ENCODE data around the gene TAF10.

Gene TAF10

DNA sequence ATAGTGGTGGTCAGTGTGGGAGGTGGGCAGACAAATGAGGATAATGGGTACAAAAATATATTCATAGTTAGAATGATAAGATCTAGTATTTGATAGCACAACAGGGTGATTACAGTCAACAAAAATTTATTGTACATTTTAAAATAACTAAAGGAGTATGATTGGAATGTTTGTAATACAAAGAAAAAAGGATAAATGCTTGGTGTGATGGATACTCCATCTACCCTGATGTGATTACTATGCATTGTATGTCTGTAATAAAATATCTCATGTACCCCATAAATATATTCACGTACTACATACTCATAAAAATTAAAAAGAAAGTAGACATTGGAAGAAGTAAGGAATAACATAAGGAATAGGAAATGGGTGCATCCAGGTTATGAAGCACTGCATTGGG, 24.0 kb downstream of the TAF10 start:
- H3K9me3 ChIP-seq (ENCODE audit: control insufficient read depth, insufficient read depth, low read length) = peaks cover 2% of the 10 kb centered on the region; the same call in 1 of the 2 replicates
- H3K36me3 ChIP-seq (ENCODE audit: control insufficient read depth, insufficient read depth, low read length) = no peaks in the 10 kb centered on the region
- H3K4me1 ChIP-seq (ENCODE audit: control insufficient read depth, insufficient read depth, low read length) = 0 out of 2 replicates have a peak, but pooled peaks cover 3% of the 10 kb centered on the region
- no peak overlapping the region for H3K9ac ChIP-seq (ENCODE audit: low read depth, low read length)
- no peak overlapping the region for H3K4me3 ChIP-seq (ENCODE audit: low read depth, low read length)
- H3K27ac ChIP-seq (ENCODE audit: low read depth, low read length) = no peak overlapping the region
- no peaks in the 10 kb centered on the region for H3K27me3 ChIP-seq (ENCODE audit: control insufficient read depth, insufficient read depth, low read length)

DNA sequence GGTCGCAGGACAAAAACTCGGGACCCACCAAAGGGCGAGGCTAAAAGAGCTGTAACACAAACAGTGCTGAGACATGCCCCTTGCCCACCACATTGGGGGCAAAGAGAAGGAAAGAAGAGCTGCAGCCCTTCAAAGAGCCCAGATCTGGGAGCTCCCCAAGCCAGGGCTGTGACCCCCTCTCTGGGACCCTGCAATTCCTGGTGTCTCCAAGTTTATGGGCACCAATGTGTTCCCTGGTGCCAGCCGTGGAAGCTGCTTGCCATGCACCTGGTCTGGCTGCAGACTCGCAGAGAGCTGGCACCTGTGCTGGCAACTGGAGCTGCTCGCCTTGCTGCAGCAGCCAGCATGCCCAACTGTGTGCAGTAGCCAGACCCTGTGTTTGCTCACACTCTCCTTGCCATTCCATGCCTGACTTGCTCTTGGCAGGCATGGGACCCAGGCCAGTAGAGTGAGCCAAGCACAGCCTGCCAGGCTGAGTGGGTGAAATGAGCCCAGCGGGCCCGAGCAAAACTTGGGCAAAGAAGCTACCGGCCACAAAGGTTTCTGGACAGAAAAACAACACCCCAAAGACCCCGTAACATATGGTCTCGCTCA, 24.6 kb downstream of the TAF10 start:
- Histone ChIP-seq H3K9me3 (ENCODE audit: control insufficient read depth, insufficient read depth, low read length) (peaks cover 2% of the 10 kb centered on the region; the same call in 1 of the 2 replicates), H3K4me3 (ENCODE audit: low read depth, low read length) (no peak overlapping the region), H3K4me1 (ENCODE audit: control insufficient read depth, insufficient read depth, low read length) (0 out of 2 replicates have a peak, but pooled peaks cover 3% of the 10 kb centered on the region), H3K27me3 (ENCODE audit: control insufficient read depth, insufficient read depth, low read length) (no peaks in the 10 kb centered on the region), H3K36me3 (ENCODE audit: control insufficient read depth, insufficient read depth, low read length) (no peaks in the 10 kb centered on the region), H3K9ac (ENCODE audit: low read depth, low read length) (no peak overlapping the region), H3K27ac (ENCODE audit: low read depth, low read length) (no peak overlapping the region)

DNA sequence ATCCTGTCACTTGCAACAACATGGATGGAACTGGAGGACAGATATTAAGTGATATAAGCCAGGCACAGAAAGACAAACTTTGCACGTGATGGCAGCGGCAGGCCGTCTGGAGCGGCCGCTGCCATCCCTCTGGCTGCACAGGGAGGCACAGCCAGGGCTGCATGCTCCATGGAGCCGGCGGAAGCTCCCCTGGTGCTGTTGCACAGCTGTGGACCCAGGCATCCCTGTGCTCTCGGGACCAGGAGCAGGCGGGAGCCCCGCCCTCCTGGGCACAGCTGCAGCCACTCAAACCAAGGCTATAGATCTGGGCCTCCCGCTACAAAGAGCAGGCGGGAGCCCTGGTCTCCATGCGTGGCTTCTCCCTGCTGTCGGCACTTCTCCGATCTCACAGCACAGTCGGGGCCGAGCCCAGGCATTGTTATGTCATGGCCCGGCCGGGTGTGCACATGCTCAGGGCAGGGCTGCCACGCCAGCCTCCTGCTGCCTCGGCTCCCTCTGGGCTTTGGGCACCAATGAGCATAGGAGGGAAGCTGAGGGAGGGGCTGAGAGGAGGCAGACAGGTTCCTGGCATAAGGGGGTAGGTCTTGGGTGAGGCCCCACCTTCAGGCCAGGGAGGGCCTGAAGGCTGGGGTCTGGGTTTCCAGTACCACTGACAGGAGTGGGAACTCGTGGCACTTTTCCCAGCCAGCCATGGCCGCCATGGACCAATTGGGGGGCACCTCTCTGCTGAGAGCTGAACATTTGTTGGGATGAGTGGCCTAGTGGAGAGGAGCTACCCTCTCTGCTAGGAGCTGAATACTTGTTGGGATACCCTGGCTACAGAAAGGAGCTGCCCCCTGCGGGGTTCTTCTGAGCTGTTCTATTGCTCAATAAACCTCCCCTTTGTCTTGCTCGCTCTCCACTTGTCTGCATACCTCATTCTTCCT, 25.3 kb downstream of the TAF10 start:
- Histone ChIP-seq H3K27me3 (ENCODE audit: control insufficient read depth, insufficient read depth, low read length) (no peaks in the 10 kb centered on the region), H3K4me3 (ENCODE audit: low read depth, low read length) (no peak overlapping the region), H3K36me3 (ENCODE audit: control insufficient read depth, insufficient read depth, low read length) (no peaks in the 10 kb centered on the region), H3K9ac (ENCODE audit: low read depth, low read length) (no peak overlapping the region), H3K27ac (ENCODE audit: low read depth, low read length) (no peak overlapping the region), H3K9me3 (ENCODE audit: control insufficient read depth, insufficient read depth, low read length) (peaks cover 2% of the 10 kb centered on the region; the same call in 1 of the 2 replicates), H3K4me1 (ENCODE audit: control insufficient read depth, insufficient read depth, low read length) (0 out of 2 replicates have a peak, but pooled peaks cover 3% of the 10 kb centered on the region)

DNA sequence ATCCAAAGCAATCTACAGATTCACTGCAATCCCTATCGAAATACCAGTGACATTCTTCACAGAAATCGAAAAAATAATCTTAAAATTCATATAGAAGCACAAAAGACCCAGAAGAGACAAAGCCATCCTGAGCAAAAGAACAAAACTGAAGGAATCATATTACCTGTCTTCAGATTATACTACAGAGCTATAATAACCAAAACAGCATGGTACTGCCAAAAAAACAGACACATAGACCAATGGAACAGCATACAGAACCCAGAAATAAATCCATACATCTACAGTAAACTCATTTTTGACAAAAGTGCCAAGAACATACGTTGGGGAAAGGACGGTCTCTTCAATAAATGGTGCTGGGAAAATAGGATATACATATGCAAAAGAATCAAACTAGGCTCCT, 27.5 kb downstream of the TAF10 start:
- Histone ChIP-seq H3K9me3 (ENCODE audit: control insufficient read depth, insufficient read depth, low read length) (peaks cover 2% of the 10 kb centered on the region; the same call in 1 of the 2 replicates), H3K4me3 (ENCODE audit: low read depth, low read length) (no peak overlapping the region), H3K9ac (ENCODE audit: low read depth, low read length) (no peak overlapping the region), H3K27ac (ENCODE audit: low read depth, low read length) (no peak overlapping the region), H3K4me1 (ENCODE audit: control insufficient read depth, insufficient read depth, low read length) (0 out of 2 replicates have a peak, but pooled peaks cover 3% of the 10 kb centered on the region), H3K27me3 (ENCODE audit: control insufficient read depth, insufficient read depth, low read length) (no peaks in the 10 kb centered on the region), H3K36me3 (ENCODE audit: control insufficient read depth, insufficient read depth, low read length) (no peaks in the 10 kb centered on the region)

DNA sequence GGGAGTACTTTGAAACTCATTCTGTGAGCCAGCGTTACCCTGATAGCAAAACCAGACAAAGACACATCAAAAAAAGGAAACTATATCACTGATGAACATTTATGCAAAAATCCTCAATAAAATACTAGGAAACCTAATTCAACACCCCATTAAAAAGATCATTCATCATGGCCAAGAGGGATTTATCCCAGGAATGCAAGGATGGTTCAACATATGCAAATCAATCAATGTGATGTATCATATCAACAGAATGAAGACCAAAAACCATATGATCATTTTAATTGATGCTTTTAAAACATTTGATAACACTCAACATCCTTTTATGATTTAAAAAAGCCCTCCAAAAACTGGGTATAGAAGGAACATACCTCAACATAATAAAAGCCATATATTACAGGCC, 28.4 kb downstream of the TAF10 start:
- Histone ChIP-seq H3K4me3 (ENCODE audit: low read depth, low read length) (no peak overlapping the region), H3K27ac (ENCODE audit: low read depth, low read length) (no peak overlapping the region), H3K4me1 (ENCODE audit: control insufficient read depth, insufficient read depth, low read length) (0 out of 2 replicates have a peak, but pooled peaks cover 3% of the 10 kb centered on the region), H3K9ac (ENCODE audit: low read depth, low read length) (no peak overlapping the region), H3K27me3 (ENCODE audit: control insufficient read depth, insufficient read depth, low read length) (no peaks in the 10 kb centered on the region), H3K36me3 (ENCODE audit: control insufficient read depth, insufficient read depth, low read length) (no peaks in the 10 kb centered on the region), H3K9me3 (ENCODE audit: control insufficient read depth, insufficient read depth, low read length) (peaks cover 2% of the 10 kb centered on the region; the same call in 1 of the 2 replicates)

DNA sequence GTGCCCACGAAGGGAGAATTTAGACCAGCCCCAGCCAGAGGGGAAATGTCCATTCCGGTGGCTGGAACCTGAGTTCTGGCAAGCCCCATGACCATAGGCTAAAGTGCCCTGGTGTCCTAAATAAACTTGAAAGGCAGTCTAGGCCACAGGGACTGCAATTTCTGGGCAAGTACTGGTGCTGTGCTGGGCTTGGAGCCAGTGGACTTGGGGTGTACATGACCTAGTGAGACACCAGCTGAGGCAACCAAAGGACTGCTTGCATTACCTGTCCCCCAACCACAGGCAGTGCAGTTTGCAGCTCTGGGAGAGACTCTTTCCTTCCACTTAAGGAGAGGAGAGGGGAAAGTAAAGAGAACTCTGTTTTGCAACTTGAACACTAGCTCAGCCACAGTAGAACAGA, 32.3 kb downstream of the TAF10 start:
- no peak overlapping the region for H3K4me3 ChIP-seq (ENCODE audit: low read depth, low read length)
- H3K27ac ChIP-seq (ENCODE audit: low read depth, low read length) = no peak overlapping the region
- no peak overlapping the region; the same call in 1 of the 2 replicates for H3K9ac ChIP-seq (ENCODE audit: low read depth, low read length)
- no peaks in the 10 kb centered on the region for H3K36me3 ChIP-seq (ENCODE audit: control insufficient read depth, insufficient read depth, low read length)
- H3K4me1 ChIP-seq (ENCODE audit: control insufficient read depth, insufficient read depth, low read length) = no peaks in the 10 kb centered on the region
- 0 out of 2 replicates have a peak, but pooled peaks cover 2% of the 10 kb centered on the region for H3K9me3 ChIP-seq (ENCODE audit: control insufficient read depth, insufficient read depth, low read length)
- H3K27me3 ChIP-seq (ENCODE audit: control insufficient read depth, insufficient read depth, low read length) = no peaks in the 10 kb centered on the region

DNA sequence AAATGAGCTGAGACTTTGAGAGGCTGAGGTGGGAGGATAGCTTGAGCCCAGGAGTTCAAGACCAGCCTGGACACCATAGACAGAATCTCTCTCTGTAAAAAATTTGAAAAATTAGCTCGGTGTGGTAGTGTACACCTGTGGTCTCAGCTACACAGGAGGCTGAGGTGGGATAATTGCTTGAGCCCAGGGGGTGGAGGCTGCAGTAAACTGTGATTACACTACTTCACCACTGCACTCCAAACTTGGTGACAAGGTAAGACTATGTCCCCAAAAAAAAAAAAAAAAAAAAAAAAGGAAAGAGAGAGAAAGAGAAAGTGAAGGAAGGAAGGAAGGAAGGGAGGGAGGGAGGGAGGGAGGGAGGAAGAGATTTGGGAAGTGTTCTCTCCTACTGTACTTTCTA, 33.9 kb downstream of the TAF10 start:
- Histone ChIP-seq H3K4me1 (ENCODE audit: control insufficient read depth, insufficient read depth, low read length) (no peaks in the 10 kb centered on the region), H3K36me3 (ENCODE audit: control insufficient read depth, insufficient read depth, low read length) (no peaks in the 10 kb centered on the region), H3K9me3 (ENCODE audit: control insufficient read depth, insufficient read depth, low read length) (no peaks in the 10 kb centered on the region), H3K9ac (ENCODE audit: low read depth, low read length) (no peak overlapping the region), H3K4me3 (ENCODE audit: low read depth, low read length) (no peak overlapping the region), H3K27me3 (ENCODE audit: control insufficient read depth, insufficient read depth, low read length) (no peaks in the 10 kb centered on the region), H3K27ac (ENCODE audit: low read depth, low read length) (no peak overlapping the region)

DNA sequence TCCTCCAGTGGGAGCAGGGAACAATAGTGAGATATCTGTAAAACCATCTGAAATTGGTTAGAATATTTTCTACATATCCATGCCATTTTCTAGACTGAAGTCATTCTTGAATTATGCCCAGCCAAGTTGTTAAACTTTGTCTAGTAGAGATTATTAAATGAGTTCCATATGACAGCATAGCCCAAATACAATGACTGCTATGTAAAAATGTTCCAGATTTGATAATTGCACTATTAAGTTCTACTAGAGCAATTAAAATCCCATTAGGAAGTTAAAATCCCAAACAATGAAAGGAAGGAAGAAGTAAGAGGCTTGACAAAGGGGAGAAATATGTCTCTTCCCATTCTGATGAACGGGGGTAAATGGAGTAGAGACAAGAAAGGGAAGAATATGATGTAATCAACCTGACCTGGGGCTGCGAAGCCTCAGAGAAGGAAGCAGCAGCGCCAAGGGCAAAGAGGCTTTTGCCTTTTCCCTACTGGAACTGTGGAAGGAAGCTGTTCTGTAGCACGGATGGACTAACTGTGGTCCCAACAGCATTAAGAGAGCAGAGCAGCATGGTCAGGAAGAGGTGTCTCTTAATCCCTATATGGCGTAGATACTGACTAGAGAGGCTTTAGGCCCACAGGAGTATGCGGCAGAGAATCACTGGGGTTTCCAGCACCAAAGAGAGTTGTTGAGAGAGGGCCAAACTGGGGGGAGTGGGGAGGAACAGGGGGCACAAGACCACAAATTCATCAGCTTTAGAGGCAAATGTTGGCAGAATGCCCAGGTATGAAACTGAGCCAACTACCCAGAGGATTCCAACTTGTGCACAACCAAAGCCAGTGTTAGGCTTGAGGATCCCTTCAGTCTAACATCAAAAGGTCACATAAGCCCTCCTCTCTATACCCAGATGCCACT, 35.3 kb downstream of the TAF10 start:
- no peak overlapping the region for H3K9ac ChIP-seq (ENCODE audit: low read depth, low read length)
- no peaks in the 10 kb centered on the region for H3K27me3 ChIP-seq (ENCODE audit: control insufficient read depth, insufficient read depth, low read length)
- no peaks in the 10 kb centered on the region for H3K4me1 ChIP-seq (ENCODE audit: control insufficient read depth, insufficient read depth, low read length)
- H3K27ac ChIP-seq (ENCODE audit: low read depth, low read length) = no peak overlapping the region
- no peaks in the 10 kb centered on the region for H3K9me3 ChIP-seq (ENCODE audit: control insufficient read depth, insufficient read depth, low read length)
- H3K4me3 ChIP-seq (ENCODE audit: low read depth, low read length) = no peak overlapping the region
- H3K36me3 ChIP-seq (ENCODE audit: control insufficient read depth, insufficient read depth, low read length) = no peaks in the 10 kb centered on the region

DNA sequence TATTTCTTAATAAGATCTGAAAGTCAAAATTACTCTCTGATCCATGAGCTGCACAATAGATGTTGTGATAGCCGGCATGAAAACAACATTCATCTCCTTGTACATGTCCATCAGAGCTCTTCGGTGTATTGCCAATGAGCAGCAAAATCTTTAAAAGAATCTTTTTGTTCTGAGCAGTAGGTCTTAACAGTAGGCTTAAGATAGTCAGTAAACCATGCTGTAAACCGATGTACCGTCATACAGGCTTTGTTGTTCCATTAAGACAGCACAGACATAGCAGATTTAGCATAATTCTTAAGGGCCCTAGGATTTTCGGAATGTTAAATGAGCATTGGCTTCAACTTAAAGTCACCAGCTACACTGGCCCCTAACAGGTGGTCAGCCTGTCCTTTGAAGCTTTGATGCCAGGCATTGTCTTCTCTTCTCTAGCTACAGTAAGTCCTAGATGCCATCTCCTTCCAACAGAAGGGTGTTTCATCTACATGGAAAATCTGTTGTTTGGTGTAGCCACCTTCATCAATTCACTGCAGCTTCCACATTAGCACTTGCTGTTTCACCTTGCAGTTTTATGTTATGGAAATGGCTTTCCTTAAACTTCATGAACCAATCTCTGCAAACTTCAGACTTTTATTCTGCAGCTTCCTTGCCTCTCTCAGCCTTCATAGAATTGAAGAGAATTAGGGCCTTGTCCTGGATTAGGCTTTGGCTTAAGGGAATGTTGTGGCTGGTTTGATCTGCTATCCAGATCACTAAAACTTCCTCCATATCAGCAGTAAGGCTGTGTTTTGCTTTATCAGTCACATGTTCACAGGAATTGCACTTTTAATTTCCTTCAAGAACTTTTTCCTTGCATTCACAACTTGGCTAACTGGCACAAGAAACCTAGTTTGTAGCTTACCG, 37.0 kb downstream of the TAF10 start:
- H3K9ac ChIP-seq (ENCODE audit: low read depth, low read length) = no peak overlapping the region
- no peaks in the 10 kb centered on the region for H3K36me3 ChIP-seq (ENCODE audit: control insufficient read depth, insufficient read depth, low read length)
- no peak overlapping the region for H3K27ac ChIP-seq (ENCODE audit: low read depth, low read length)
- H3K4me1 ChIP-seq (ENCODE audit: control insufficient read depth, insufficient read depth, low read length) = no peaks in the 10 kb centered on the region
- H3K27me3 ChIP-seq (ENCODE audit: control insufficient read depth, insufficient read depth, low read length) = no peaks in the 10 kb centered on the region; the same call in 1 of the 2 replicates
- H3K4me3 ChIP-seq (ENCODE audit: low read depth, low read length) = no peak overlapping the region
- H3K9me3 ChIP-seq (ENCODE audit: control insufficient read depth, insufficient read depth, low read length) = no peaks in the 10 kb centered on the region

DNA sequence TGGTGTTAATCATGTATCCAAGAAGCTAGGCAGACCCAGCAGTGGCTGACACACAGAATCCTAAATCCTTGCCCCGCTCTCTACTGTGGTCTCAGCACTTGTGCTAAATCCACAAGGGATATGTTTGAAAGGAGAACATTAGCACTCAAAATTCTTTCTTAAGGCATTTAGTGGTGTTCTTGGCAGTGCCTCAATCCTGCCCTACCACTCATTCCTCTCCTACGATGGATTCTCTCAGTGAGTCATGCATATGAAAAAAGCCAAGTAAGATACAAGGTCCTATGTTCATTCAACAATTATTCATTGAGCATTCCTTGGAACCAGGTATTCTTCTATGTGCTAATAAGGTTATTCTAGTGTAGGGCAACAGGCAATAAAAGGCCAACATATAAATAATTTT, 39.8 kb downstream of the TAF10 start:
- no peaks in the 10 kb centered on the region; the same call in 1 of the 2 replicates for H3K4me1 ChIP-seq (ENCODE audit: control insufficient read depth, insufficient read depth, low read length)
- H3K36me3 ChIP-seq (ENCODE audit: control insufficient read depth, insufficient read depth, low read length) = no peaks in the 10 kb centered on the region
- no peaks in the 10 kb centered on the region for H3K9me3 ChIP-seq (ENCODE audit: control insufficient read depth, insufficient read depth, low read length)
- H3K27ac ChIP-seq (ENCODE audit: low read depth, low read length) = no peak overlapping the region
- no peaks in the 10 kb centered on the region; the same call in 1 of the 2 replicates for H3K27me3 ChIP-seq (ENCODE audit: control insufficient read depth, insufficient read depth, low read length)
- no peak overlapping the region for H3K4me3 ChIP-seq (ENCODE audit: low read depth, low read length)
- H3K9ac ChIP-seq (ENCODE audit: low read depth, low read length) = no peak overlapping the region
